Trophoblast cell (in vitro differentiated cells and primary cell): ENCODE data around the gene PRKCE.

Source experiments
- DNase-seq, 2 donors: peaks; one replicate each; pipeline ENCODE4 v3.0.0-alpha.2; 2016
- H2AFZ ChIP-seq: 2 replicates; pipeline ENCODE4 v1.6.1; 2013; ENCODE audit warnings: low read length, moderate library complexity, mild to moderate bottlenecking; ENCODE audit not compliant: insufficient read depth, poor library complexity
- H2AK5ac ChIP-seq: 2 replicates; pipeline ENCODE4 v1.6.1; 2013; ENCODE audit warnings: mild to moderate bottlenecking, low read length
- H2BK120ac ChIP-seq: 2 replicates; pipeline ENCODE4 v1.6.1; 2013; ENCODE audit warnings: low read length, mild to moderate bottlenecking, moderate library complexity; ENCODE audit not compliant: insufficient read depth, poor library complexity
- H2BK12ac ChIP-seq: 2 replicates; pipeline ENCODE4 v1.6.1; 2013; ENCODE audit warnings: mild to moderate bottlenecking, low read length, moderate library complexity
- H2BK5ac ChIP-seq: 2 replicates; pipeline ENCODE4 v1.6.1; 2013; ENCODE audit warnings: low read length, low read depth, moderate library complexity, mild to moderate bottlenecking; ENCODE audit not compliant: poor library complexity
- H3K14ac ChIP-seq: 2 replicates; pipeline ENCODE4 v1.6.1; 2013; ENCODE audit warnings: mild to moderate bottlenecking, low read length
- H3K18ac ChIP-seq: 2 replicates; pipeline ENCODE4 v1.6.1; 2013; ENCODE audit warnings: mild to moderate bottlenecking, low read length
- H3K23ac ChIP-seq: 2 replicates; pipeline ENCODE4 v1.6.1; 2013; ENCODE audit warnings: low read length
- H3K27ac ChIP-seq: 2 replicates; pipeline ENCODE4 v1.5.1; 2013; ENCODE audit warnings: low read depth, mild to moderate bottlenecking, inconsistent platforms, low read length, moderate library complexity
- H3K27me3 ChIP-seq: 2 replicates; pipeline ENCODE4 v1.6.1; 2013; ENCODE audit warnings: inconsistent platforms, mild to moderate bottlenecking, low read length, moderate library complexity; ENCODE audit not compliant: insufficient read depth
- H3K36me3 ChIP-seq, 2 experiments: 1 replicate in 1 of 2; 2 replicates in 1 of 2; pipeline ENCODE4 v1.6.1; 2013; ENCODE audit warnings: low read length in 2 of 2, mild to moderate bottlenecking in 2 of 2, moderate library complexity in 1 of 2; ENCODE audit not compliant: insufficient read depth in 2 of 2, control insufficient read depth in 1 of 2
- H3K4ac ChIP-seq: 2 replicates; pipeline ENCODE4 v1.6.1; 2013; ENCODE audit warnings: low read depth, mild to moderate bottlenecking, low read length, moderate library complexity
- H3K4me1 ChIP-seq, 2 experiments: 1 replicate in 1 of 2; 2 replicates in 1 of 2; pipeline ENCODE4 v1.6.1; 2013; ENCODE audit warnings: low read length in 2 of 2, mild to moderate bottlenecking in 2 of 2, moderate library complexity in 1 of 2; ENCODE audit not compliant: insufficient read depth in 2 of 2, control insufficient read depth in 1 of 2
- H3K4me2 ChIP-seq: 2 replicates; pipeline ENCODE4 v1.6.1; 2013; ENCODE audit warnings: inconsistent platforms, mild to moderate bottlenecking, low read length, moderate library complexity
- H3K4me3 ChIP-seq: 2 replicates; pipeline ENCODE4 v1.5.1; 2013; ENCODE audit warnings: mild to moderate bottlenecking, low read depth, low read length, inconsistent platforms
- H3K79me1 ChIP-seq: one replicate; pipeline ENCODE4 v1.6.1; 2013; ENCODE audit warnings: low read length
- H3K79me2 ChIP-seq: 2 replicates; pipeline ENCODE4 v1.6.1; 2013; ENCODE audit warnings: low read length, mild to moderate bottlenecking; ENCODE audit not compliant: control insufficient read depth, insufficient read depth, poor library complexity
- H3K9ac ChIP-seq: 2 replicates; pipeline ENCODE4 v1.6.1; 2013; ENCODE audit warnings: mild to moderate bottlenecking, low read length
- H3K9me3 ChIP-seq: 2 replicates; pipeline ENCODE4 v1.6.1; 2013; ENCODE audit warnings: low read depth, mild to moderate bottlenecking, control low read depth, inconsistent platforms, low read length; ENCODE audit not compliant: insufficient read depth
- H4K12ac ChIP-seq: 2 replicates; pipeline ENCODE4 v1.6.1; 2013; ENCODE audit warnings: low read depth, mild to moderate bottlenecking, low read length, moderate library complexity
- H4K8ac ChIP-seq: 2 replicates; pipeline ENCODE4 v1.6.1; 2013; ENCODE audit warnings: low read depth, mild to moderate bottlenecking, low read length, moderate library complexity
- H4K91ac ChIP-seq: one replicate; pipeline ENCODE4 v1.6.1; 2013; ENCODE audit warnings: low read depth, mild to moderate bottlenecking, low read length, moderate library complexity
- WGBS: extraction: QIAGEN DNeasy Blood & Tissue Kit; methylation state at CpG from one replicate; pipeline ENCODE4 v1.1.7; 2013; ENCODE audit warnings: missing lambda C conversion rate; ENCODE audit not compliant: insufficient read length, insufficient coverage; ENCODE audit errors: extremely low coverage; 5-methylcytosine and 5-hydroxymethylcytosine counted together

The PRKCE gene

DNA sequence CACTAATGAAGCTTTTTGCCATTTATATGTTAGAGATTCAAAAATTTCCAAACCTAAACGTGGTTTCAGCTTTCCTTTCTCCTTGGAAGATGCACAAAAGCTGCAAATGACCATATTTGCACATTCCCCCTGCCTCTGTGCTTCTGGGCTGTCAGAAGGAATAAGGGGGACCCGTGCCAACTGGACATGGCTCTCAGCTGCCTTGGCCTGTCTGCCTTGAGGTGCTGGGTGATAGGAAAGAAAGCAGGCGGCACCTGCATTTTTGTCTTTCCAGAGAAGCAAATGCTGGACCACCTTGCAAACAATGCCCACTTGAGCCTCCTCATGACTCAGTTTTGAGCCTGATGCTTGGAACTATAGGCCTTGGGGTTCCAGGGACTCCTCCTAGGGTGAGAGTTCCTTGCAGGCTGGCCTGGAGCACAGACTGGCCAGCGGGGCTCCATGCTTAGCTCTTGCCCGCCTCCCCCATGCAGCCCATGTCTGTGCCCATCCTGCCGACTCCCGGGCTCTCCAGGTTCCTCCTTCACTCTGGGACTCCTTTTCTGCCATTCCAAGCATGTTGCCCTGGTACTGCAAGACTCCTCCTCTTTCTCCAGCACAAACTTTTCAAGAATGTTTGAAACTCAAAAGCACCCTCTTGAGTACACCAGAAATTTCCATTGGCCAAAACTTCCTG, 536.7 kb downstream of the PRKCE start:
- Histone ChIP-seq H3K14ac (peak overlapping the region; percentile 38), H2BK5ac (no peak overlapping the region), H4K91ac (peak overlapping the region; percentile 72), H3K4me1 (peaks cover 23 to 29% of the 10 kb centered on the region in 2 experiments), H3K27me3 (no peaks in the 10 kb centered on the region), H3K27ac (peak overlapping the region; percentile 31), H3K79me1 (peaks cover 34% of the 10 kb centered on the region), H3K18ac (peak overlapping the region; percentile 4), H3K4ac (no peak overlapping the region), H3K4me2 (no peak overlapping the region), H4K12ac (no peak overlapping the region), H2AFZ (peak overlapping the region; percentile 17), H2AK5ac (peak overlapping the region; percentile 60), H2BK120ac (peak overlapping the region; percentile 39), H3K23ac (no peak overlapping the region), H3K9me3 (no peaks in the 10 kb centered on the region), H3K4me3 (no peak overlapping the region), H3K9ac (no peak overlapping the region), H4K8ac (peak overlapping the region; percentile 35), H2BK12ac (peak overlapping the region; percentile 86), H3K79me2 (peaks cover 1% of the 10 kb centered on the region), H3K36me3 (no peaks in the 10 kb centered on the region)
- peak in 1 of 2 donors; percentile 40 for DNase-seq
- WGBS, result no CpG with 5 or more reads among the region's 7 CpGs

- peaks cover 13% of the 10 kb centered on the region for H3K79me2 ChIP-seq
- H3K4me1 ChIP-seq, result peaks cover 42 to 43% of the 10 kb centered on the region in 2 experiments
- H2AK5ac ChIP-seq, result peak overlapping the region; percentile 49
- H3K4me2 ChIP-seq, result peak overlapping the region; percentile 19
- peaks cover 53% of the 10 kb centered on the region for H3K79me1 ChIP-seq
- H3K27ac ChIP-seq, result peak overlapping the region; percentile 97
- no peaks in the 10 kb centered on the region for H3K27me3 ChIP-seq
- DNase-seq, result peak in 1 of 2 donors; percentile 34
- peak overlapping the region; percentile 83 for H2BK120ac ChIP-seq
- no peak overlapping the region for H3K9ac ChIP-seq
- H3K14ac ChIP-seq, result peak overlapping the region; percentile 84
- no CpG with 5 or more reads among the region's 4 CpGs for WGBS
- peak overlapping the region; percentile 66 for H3K4ac ChIP-seq
- H3K18ac ChIP-seq, result peak overlapping the region; percentile 68
- peak overlapping the region; percentile 90 for H2BK5ac ChIP-seq
- H3K36me3 ChIP-seq, result no peaks in the 10 kb centered on the region
- peak overlapping the region; percentile 94 for H2BK12ac ChIP-seq
- peak overlapping the region; percentile 70 for H4K8ac ChIP-seq
- no peak overlapping the region for H3K23ac ChIP-seq
- H4K12ac ChIP-seq, result peak overlapping the region; percentile 54
- no peak overlapping the region for H3K4me3 ChIP-seq
- no peaks in the 10 kb centered on the region for H3K9me3 ChIP-seq
- H4K91ac ChIP-seq, result peak overlapping the region; percentile 94
- H2AFZ ChIP-seq, result peak overlapping the region; percentile 33
These were observed 541.9 kb downstream of the PRKCE start for GRCh38 chr2:46193356-46193755.

DNA sequence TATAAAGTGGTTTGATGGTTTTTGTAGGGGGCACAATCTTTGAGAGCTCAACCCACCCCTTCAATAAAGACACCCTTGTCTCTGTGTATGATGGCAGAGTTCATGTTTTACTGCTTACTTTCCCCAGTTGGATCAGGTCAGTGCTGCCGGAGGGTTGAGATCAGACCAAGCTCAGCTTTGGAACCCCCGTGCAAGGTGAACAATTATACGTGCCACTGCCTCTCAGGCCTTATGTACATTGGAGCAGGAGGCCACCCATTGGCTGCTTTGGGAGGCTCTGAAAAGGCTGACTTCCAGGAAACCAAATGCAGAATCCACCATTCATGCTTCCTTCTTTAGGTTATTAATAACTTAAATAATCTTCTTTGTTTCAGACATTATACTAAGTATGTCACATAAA, 542.4 kb downstream of the PRKCE start:
- peak overlapping the region; percentile 90 for H2BK5ac ChIP-seq
- no peak overlapping the region for H2AFZ ChIP-seq
- peak overlapping the region; percentile 5 for H4K12ac ChIP-seq
- peaks cover 55% of the 10 kb centered on the region for H3K79me1 ChIP-seq
- H3K14ac ChIP-seq, result peak overlapping the region; percentile 84
- DNase-seq, result no peak
- peaks cover under 1% of the 10 kb centered on the region for H3K9me3 ChIP-seq
- H3K27me3 ChIP-seq, result no peaks in the 10 kb centered on the region
- H3K4me3 ChIP-seq, result no peak overlapping the region
- H3K9ac ChIP-seq, result no peak overlapping the region
- H2AK5ac ChIP-seq, result peak overlapping the region; percentile 49
- peaks cover 45 to 47% of the 10 kb centered on the region in 2 experiments for H3K4me1 ChIP-seq
- H3K27ac ChIP-seq, result peak overlapping the region; percentile 97
- H4K8ac ChIP-seq, result peak overlapping the region; percentile 70
- H3K36me3 ChIP-seq, result no peaks in the 10 kb centered on the region
- H4K91ac ChIP-seq, result peak overlapping the region; percentile 94
- no peak overlapping the region for H3K23ac ChIP-seq
- no peak overlapping the region for H3K4me2 ChIP-seq
- H2BK120ac ChIP-seq, result peak overlapping the region; percentile 83
- peaks cover 13% of the 10 kb centered on the region for H3K79me2 ChIP-seq
- WGBS, result no CpG with 5 or more reads among the region's 3 CpGs
- H3K18ac ChIP-seq, result peak overlapping the region; percentile 68
- peak overlapping the region; percentile 94 for H2BK12ac ChIP-seq
- H3K4ac ChIP-seq, result peak overlapping the region; percentile 66

DNA sequence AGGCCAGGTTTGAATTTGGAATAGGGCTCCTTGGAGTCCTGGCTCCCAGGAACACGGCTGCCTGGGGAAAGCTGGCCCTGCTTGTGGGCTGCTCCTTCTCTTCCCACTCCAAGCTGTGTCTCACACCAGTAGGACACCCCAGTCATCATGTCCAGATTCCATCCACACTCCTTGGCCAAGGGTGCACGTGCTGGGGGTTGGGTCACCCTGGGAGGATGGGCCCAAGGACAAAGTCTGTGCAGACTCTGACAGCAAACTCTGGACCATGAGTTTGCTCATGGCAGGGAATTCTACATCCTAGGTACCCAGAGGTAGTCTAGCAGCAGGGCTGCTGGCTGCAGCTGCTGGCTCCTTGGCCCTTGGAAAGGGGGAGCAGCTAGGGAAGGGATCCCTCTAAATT, 543.4 kb downstream of the PRKCE start:
- no peak overlapping the region for H3K4me3 ChIP-seq
- DNase-seq, result peak in 1 of 2 donors; percentile 3
- no peaks in the 10 kb centered on the region for H3K27me3 ChIP-seq
- H4K12ac ChIP-seq, result no peak overlapping the region
- peak overlapping the region; percentile 31 for H4K8ac ChIP-seq
- H3K9ac ChIP-seq, result no peak overlapping the region
- peaks cover 49 to 51% of the 10 kb centered on the region in 2 experiments for H3K4me1 ChIP-seq
- peaks cover 59% of the 10 kb centered on the region for H3K79me1 ChIP-seq
- H2AK5ac ChIP-seq, result peak overlapping the region; percentile 85
- peak overlapping the region; percentile 83 for H2BK5ac ChIP-seq
- H3K18ac ChIP-seq, result peak overlapping the region; percentile 87
- no peak overlapping the region for H2AFZ ChIP-seq
- H3K36me3 ChIP-seq, result no peaks in the 10 kb centered on the region
- peak overlapping the region; percentile 96 for H4K91ac ChIP-seq
- peak overlapping the region; percentile 89 for H3K4ac ChIP-seq
- no CpG with 5 or more reads among the region's 2 CpGs for WGBS
- H2BK12ac ChIP-seq, result peak overlapping the region; percentile 100
- H3K23ac ChIP-seq, result no peak overlapping the region
- no peak overlapping the region for H3K4me2 ChIP-seq
- H3K27ac ChIP-seq, result peak overlapping the region; percentile 65
- H3K9me3 ChIP-seq, result peaks cover 1% of the 10 kb centered on the region
- peak overlapping the region; percentile 95 for H3K14ac ChIP-seq
- H3K79me2 ChIP-seq, result peaks cover 13% of the 10 kb centered on the region
- H2BK120ac ChIP-seq, result peak overlapping the region; percentile 93
